GM12872 (cell line): ENCODE data around the gene PARD3.

Experiments
- CTCF ChIP-seq: IDR thresholded peaks from 3 replicates; pipeline ENCODE4 v1.5.1; 2011; ENCODE audit warnings: low read depth, mild to moderate bottlenecking, low read length, moderate library complexity; ENCODE audit not compliant: insufficient read depth

The PARD3 gene

GRCh38 chr10:34193931-34194626 is 621.0 kb downstream of the PARD3 start:
- no peak for TF ChIP-seq CTCF

GRCh38 chr10:34192646-34193045 is 622.5 kb downstream of the PARD3 start:
- TF ChIP-seq CTCF, result no peak

- no peak for TF ChIP-seq CTCF
These were observed 623.7 kb downstream of the PARD3 start for GRCh38 chr10:34191406-34191805.

- no peak for TF ChIP-seq CTCF
These were observed 624.5 kb downstream of the PARD3 start for GRCh38 chr10:34190580-34190979.

GRCh38 chr10:34189830-34190229 is 625.3 kb downstream of the PARD3 start:
- TF ChIP-seq CTCF, result no peak

- TF ChIP-seq CTCF, result no peak
These were observed 626.9 kb downstream of the PARD3 start for GRCh38 chr10:34188221-34188620.

- TF ChIP-seq CTCF, result no peak
These were observed 627.9 kb downstream of the PARD3 start for GRCh38 chr10:34187201-34187600.
